Hematopoietic multipotent progenitor cell treated with erythropoietin and hydrocortisone succinate and interleukin-3 and kit ligand, for 15 days (in vitro differentiated cells): ENCODE measurements around the gene PHLDB1.

Experiments
- DNase-seq: peaks from one replicate; pipeline ENCODE4 v3.0.0-alpha.2; 2015; ENCODE audit warnings: low spot score

PHLDB1 gene

GRCh38 chr11:118621784-118622375 lies 14.5 kb downstream of the PHLDB1 start:
- DNase-seq, result no peak

GRCh38 chr11:118622376-118623268 lies 15.2 kb downstream of the PHLDB1 start:
- DNase-seq, result no peak

- no peak for DNase-seq
Observed at GRCh38 chr11:118623269-118623655, 15.8 kb downstream of the PHLDB1 start.

- no peak for DNase-seq
Observed at GRCh38 chr11:118625036-118625690, 17.7 kb downstream of the PHLDB1 start.

GRCh38 chr11:118625976-118626375 lies 18.6 kb downstream of the PHLDB1 start:
- DNase-seq, result no peak

- DNase-seq, result no peak
Observed at GRCh38 chr11:118627566-118627965, 20.2 kb downstream of the PHLDB1 start.

- DNase-seq, result no peak
Observed at GRCh38 chr11:118628031-118628430, 20.6 kb downstream of the PHLDB1 start.

GRCh38 chr11:118628432-118628831 lies 21.0 kb downstream of the PHLDB1 start:
- DNase-seq, result no peak

- DNase-seq, result no peak
Observed at GRCh38 chr11:118628861-118629549, 21.6 kb downstream of the PHLDB1 start.

- no peak for DNase-seq
Observed at GRCh38 chr11:118629761-118630661, 22.6 kb downstream of the PHLDB1 start.

- no peak for DNase-seq
Observed at GRCh38 chr11:118631142-118631909, 23.9 kb downstream of the PHLDB1 start.

GRCh38 chr11:118632577-118633318 lies 25.3 kb downstream of the PHLDB1 start:
- DNase-seq, result no peak

GRCh38 chr11:118633319-118633690 lies 25.9 kb downstream of the PHLDB1 start:
- DNase-seq, result no peak

- no peak for DNase-seq
Observed at GRCh38 chr11:118633979-118634378, 26.6 kb downstream of the PHLDB1 start.

GRCh38 chr11:118634431-118635236 lies 27.2 kb downstream of the PHLDB1 start:
- peak; percentile 41 for DNase-seq

- DNase-seq, result no peak
Observed at GRCh38 chr11:118635237-118635591, 27.8 kb downstream of the PHLDB1 start.

GRCh38 chr11:118635642-118636041 lies 28.2 kb downstream of the PHLDB1 start:
- DNase-seq, result no peak

- no peak for DNase-seq
Observed at GRCh38 chr11:118636569-118637290, 29.3 kb downstream of the PHLDB1 start.
